ENCODE measurements around the gene RAB1B.
"Not testable (repeated sequence)": the region's sequence is repeated elsewhere in the genome, so short reads cannot be mapped to it uniquely, and the experiment has no call there.

Gene RAB1B

DNA sequence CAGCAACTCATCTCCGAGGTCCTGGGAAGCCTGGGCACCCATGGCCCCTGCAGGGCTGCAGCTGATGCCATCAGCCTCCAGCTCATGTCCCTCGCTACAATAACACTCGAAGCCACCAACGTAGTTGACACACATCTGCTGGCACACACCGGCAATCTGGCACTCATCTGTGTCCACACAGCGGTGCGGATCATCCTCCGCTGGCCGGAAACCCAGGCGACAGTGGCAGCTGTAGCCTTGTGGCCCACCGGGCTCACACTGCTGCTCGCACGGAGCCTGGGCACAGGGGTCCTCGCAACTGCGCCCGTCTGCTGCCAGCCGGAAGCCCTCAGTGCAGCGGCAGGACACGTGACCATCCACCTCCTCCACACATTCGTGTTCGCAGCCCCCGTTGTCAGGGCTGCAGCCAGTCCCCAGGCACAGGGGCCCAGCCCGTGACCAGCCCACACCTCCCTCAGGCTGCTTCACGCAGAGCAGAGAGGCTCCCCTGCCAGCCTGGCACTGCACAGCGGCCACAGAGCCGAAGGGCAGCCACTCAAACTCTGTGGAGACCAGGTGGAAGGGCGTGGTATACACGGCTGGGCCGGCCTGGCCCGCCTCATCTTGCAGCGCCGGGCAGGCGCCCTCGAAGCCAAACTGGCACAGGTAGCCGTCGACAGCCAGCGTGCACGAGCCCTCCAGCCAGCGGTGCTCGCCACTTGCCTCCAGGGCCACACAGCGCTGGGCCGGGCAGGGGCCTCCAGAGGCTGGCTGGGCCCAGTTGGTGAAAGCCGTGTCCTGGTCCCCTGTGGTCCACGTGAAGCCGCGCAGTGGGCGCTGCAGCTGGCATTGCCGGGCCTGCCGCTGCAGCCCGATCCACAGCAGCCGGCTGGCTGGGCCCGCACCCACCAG is 47.7 kb downstream of the RAB1B start:
- H3K4me3 ChIP-seq (ENCODE audit: control insufficient read depth, low read depth, low read length), result peak overlapping the region; percentile 63
- TF ChIP-seq, protein P1, sequence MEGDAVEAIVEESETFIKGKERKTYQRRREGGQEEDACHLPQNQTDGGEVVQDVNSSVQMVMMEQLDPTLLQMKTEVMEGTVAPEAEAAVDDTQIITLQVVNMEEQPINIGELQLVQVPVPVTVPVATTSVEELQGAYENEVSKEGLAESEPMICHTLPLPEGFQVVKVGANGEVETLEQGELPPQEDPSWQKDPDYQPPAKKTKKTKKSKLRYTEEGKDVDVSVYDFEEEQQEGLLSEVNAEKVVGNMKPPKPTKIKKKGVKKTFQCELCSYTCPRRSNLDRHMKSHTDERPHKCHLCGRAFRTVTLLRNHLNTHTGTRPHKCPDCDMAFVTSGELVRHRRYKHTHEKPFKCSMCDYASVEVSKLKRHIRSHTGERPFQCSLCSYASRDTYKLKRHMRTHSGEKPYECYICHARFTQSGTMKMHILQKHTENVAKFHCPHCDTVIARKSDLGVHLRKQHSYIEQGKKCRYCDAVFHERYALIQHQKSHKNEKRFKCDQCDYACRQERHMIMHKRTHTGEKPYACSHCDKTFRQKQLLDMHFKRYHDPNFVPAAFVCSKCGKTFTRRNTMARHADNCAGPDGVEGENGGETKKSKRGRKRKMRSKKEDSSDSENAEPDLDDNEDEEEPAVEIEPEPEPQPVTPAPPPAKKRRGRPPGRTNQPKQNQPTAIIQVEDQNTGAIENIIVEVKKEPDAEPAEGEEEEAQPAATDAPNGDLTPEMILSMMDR (conservative IDR thresholded peaks at IDR 0.05; ENCODE audit: control insufficient read depth, insufficient read depth, low read depth, low read length), result no peak
- no peak for DNase-seq (ENCODE audit: low read depth)

DNA sequence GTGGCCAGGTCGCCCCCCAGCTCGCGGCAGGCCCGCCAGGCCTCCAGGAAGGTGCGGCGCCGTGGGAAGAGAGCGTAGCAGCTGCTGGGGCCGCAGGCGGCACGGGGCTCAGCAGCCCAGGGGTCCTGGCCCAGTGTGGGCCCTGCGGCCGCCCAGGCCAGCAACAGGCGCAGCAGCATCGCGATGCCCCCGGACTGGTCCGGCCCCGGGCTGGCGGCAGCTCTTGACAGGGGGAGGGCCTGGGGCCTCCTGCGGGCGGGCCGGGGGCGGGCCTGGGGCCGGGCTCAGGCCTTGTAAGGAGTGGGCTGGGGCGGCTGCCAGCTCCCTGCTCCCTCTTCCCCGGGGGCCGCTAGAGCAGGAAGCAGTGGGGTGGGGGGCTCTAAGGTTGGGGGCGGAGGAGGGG is 48.4 kb downstream of the RAB1B start, which contains the start of gene CD248:
CD248 (minus strand) TSS at position 196 of the 403 bp plus-strand sequence; CDS start at position 179, 17 bp downstream.
- peak; percentile 74 for DNase-seq (ENCODE audit: low read depth)
- TF ChIP-seq, protein P1 (conservative IDR thresholded peaks at IDR 0.05; ENCODE audit: control insufficient read depth, insufficient read depth, low read depth, low read length), result no peak
- peak within 1 kb of the TSS; percentile 63 for H3K4me3 ChIP-seq (ENCODE audit: control insufficient read depth, low read depth, low read length)

DNA sequence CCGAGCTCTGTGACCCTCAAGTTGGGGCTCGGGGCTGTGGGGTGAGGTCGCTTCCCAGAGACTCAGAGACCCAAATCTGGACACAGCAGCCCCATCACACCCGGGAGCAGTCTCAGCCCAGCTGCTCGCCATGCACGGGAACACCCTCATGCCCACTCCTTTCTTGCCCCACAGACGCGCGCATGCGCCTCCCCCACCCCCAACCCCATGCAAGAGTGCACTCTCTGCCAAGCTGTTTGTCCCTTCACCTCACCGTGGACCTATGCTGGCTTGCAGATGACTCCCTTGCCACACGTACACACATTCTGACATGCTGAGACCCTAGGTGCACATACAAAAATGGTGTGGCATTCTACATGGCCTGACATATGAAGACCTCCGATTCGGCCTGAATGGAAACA is 48.9 kb downstream of the RAB1B start:
- DNase-seq (ENCODE audit: low read depth), result peak; percentile 61
- TF ChIP-seq, protein P1 (conservative IDR thresholded peaks at IDR 0.05; ENCODE audit: control insufficient read depth, insufficient read depth, low read depth, low read length), result no peak
- no peak overlapping the region for H3K4me3 ChIP-seq (ENCODE audit: control insufficient read depth, low read depth, low read length)

DNA sequence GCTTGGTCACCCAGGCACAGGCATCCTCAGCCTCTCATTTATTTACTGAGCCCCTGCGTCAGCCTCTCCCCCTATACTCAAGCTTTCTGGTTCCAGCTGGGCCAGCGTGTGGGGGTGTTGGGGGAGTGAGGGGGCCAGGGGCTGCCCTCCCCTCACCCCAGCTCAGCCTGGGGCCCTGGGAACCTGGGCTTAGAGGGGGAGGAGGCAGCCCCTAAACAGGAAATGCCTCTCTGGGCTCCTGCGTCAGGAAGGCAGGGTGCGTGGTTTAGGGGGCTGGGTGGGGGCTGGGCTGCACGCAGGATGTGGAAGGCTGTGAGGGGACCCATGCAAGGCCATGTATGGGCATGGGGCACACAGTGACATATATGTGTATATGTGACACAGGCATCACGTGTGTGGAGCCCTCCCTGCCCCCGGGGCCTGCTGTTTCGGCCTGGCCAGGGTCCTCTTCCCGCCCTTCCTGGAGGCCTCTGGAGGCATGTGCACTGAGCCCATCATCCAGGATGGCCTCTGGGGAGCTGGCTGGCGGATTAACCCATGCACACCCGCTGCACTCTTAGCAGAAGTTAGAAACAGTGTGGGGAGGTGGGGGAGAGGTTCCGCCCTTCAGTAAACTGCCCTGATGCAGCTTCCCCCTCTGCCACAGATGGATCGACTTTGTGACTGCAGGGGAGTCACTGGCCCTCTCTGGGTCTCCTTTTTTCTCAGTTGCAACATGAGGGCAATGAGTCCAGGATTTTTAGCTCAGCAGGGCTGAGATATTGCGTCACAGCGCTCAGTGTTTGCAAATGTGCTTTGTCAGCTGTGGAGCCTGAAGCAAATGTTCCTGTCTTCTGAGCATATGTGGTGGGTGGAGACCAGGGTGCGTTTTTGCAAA is 49.5 kb downstream of the RAB1B start:
- TF ChIP-seq, protein P1 (conservative IDR thresholded peaks at IDR 0.05; ENCODE audit: control insufficient read depth, insufficient read depth, low read depth, low read length), result no peak
- H3K4me3 ChIP-seq (ENCODE audit: control insufficient read depth, low read depth, low read length), result no peak overlapping the region
- DNase-seq (ENCODE audit: low read depth), result peak; percentile 97

DNA sequence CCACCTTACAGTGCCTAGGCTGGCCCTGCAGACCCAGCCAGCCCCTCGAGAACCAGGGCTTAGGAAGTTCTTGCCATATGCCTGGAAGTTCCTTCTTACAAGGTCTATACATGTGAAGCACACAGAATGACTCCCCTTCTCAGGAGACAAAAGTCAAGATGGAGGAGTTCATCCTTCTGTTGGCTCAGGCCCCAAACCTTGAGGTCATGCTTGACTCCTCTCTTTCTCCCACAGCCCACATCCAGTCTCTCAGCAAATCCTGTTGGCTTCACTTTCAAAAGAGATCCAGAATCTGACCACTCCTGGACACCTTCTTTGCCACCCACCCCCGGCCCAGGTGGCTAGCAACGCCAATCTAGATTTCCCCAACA is 50.1 kb downstream of the RAB1B start:
- no peak overlapping the region for H3K4me3 ChIP-seq (ENCODE audit: control insufficient read depth, low read depth, low read length)
- peak; percentile 87 for DNase-seq (ENCODE audit: low read depth)
- TF ChIP-seq, protein P1 (conservative IDR thresholded peaks at IDR 0.05; ENCODE audit: control insufficient read depth, insufficient read depth, low read depth, low read length), result no peak

DNA sequence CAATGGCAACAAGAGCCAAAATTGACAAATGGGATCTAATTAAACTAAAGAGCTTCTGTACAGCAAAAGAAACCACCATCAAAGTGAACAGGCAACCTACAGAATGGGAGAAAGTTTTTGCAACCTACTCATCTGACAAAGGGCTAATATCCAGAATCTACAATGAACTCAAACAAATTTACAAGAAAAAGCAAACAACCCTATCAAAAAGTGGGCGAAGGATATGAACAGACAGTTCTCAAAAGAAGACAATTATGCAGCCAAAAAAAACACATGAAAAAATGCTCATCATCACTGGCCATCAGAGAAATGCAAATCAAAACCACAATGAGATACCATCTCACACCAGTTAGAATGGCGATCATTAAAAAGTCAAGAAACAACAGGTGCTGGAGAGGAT is 51.9 kb downstream of the RAB1B start:
- not testable (repeated sequence) for H3K4me3 ChIP-seq (ENCODE audit: control insufficient read depth, low read depth, low read length); DNase-seq (ENCODE audit: low read depth)

DNA sequence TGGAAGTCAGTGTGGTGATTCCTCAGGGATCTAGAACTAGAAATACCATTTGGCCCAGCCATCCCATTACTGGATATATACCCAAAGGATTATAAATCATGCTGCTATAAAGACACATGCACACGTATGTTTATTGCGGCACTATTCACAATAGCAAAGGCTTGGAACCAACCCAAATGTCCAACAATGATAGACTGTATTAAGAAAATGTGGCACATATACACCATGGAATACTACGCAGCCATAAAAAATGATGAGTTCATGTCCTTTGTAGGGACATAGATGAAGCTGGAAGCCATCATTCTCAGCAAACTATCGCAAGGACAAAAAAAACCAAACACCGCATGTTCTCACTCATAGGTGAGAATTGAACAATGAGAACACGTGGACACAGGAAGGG is 52.3 kb downstream of the RAB1B start:
- H3K4me3 ChIP-seq (ENCODE audit: control insufficient read depth, low read depth, low read length); DNase-seq (ENCODE audit: low read depth): not testable (repeated sequence)

Data from fibroblast of mammary gland (primary cell).